ENCODE data around the gene ARHGAP26.

ARHGAP26 gene

DNA sequence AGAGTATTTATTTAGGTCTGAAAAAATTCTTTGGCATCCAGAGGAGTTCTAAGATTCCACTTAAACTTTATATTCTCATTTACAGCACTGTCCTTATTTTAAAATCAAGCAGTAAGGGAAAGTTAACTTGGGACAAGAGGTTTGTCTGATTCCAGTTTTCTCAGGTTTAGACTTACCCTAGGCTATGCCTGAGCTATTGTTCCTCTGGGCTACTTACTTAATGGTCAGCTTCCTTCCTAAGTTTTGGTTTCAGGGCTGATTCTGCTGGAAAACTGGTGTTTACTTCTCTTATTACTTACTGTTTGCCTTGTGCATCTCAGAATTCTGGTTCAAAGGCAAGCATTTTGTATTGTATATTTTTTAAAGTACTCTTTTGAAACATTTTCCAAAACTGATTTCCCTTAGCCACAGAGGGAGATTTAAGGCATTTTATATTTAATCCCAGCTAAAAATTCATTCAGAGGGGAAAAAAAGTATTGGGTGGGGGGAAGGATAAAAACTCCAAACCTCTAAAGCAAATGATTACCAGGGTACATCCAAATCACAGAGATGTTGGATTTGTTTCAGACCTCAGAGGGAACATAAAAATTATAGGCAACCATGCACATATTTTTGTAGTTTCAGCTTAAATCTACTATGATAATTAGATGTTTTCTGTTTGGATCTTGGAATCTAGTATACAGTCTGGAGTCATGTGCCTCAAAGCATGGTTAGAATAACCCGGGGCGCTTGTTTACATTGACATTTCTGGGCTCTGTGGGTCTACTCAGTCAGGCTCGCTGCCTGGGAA is 290.0 kb downstream of the ARHGAP26 start:
- DNase-seq (ENCODE audit: low read depth, low spot score): no peak

DNA sequence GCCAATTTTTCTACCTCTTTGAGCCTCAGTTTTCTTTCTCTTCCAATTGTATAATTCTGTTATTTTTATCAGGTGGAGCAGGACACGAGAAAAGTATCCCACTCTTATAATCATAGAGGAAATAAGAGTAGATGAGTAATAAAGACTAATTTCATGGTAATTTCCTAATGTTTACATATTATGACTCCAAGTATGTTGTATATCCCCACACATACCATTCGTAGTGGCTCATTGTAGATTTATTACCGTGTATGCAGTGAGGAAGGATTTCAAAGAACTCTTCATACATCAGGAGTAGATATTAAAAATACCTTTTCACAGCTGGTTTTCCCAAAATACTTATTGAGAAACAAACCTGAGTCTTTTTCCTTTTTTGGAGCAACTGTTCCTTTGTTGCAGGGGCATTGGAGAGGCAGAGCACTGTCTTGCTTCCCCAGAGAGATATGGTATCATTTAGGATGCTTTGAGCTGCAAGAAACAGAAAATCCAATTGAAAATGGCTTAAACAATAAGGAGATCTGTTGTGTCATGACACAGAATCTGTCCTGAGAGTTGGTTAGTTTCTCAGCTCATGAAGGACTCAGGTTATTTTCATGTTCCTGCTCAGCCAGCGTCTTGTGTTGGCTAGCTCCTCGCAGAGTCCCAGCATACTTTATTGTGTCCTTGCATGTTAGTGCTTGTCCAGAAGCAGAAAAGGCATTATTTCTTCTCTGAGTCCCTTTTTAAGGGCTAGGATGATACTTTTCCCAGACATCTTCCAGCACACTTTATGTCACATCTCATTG is 291.2 kb downstream of the ARHGAP26 start:
- DNase-seq (ENCODE audit: low read depth, low spot score): no peak

DNA sequence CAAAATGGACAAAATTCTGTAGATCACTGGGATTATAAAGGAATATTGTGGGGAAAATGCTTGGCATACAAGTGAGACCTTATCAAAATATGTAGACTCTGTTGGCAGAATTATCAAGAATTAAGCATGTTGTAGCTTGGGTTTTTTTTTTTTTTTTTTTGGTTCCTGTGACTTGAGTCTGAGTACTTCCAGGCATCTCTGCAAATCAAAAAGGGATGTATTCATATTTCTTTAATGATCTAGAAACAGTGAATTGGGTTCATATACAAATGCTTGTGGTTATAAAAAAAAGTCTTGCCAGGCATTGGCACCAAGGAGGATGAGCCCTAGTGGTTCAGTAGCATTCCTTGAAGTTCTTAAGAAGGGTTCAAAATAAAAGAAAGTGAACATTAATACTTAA is 292.2 kb downstream of the ARHGAP26 start:
- DNase-seq (ENCODE audit: low read depth, low spot score): no peak

DNA sequence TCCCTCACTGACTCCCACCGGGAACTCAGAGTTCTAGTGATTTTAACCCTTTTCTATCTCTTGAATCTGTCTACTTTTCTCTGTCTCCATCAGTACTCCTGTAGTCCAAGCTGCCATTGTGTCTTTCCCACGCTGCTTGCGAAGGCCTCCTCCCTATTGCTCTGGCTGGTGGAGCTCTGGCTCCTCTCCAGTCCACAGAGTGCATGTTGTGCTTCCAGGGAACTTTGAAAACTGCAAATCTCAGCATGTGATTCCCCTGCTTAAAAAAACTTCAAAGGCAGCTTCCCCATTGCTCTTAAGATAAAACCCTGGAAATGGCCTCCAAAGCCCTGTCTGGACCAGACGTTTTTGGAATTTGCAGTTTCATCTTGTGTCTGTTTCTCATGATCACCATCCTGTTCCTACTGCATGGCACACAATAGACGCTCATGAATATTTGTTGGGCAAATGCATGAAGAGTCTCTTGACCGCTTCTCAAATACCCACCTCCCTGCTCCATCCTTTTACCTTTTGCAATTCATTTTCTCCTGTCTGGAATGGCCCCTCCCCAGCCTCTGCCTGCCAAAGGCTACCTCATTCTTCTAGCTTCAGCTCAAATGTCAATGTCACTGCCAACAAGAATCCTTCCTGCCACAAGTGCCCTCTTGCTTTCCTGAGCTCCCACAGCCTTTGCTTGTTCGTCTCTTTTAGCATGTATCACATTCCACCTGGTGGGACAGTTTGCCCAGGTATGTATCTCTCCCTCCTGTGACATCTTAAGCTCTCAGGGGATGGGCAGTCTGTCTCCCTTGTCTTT is 293.2 kb downstream of the ARHGAP26 start:
- DNase-seq (ENCODE audit: low read depth, low spot score): no peak

DNA sequence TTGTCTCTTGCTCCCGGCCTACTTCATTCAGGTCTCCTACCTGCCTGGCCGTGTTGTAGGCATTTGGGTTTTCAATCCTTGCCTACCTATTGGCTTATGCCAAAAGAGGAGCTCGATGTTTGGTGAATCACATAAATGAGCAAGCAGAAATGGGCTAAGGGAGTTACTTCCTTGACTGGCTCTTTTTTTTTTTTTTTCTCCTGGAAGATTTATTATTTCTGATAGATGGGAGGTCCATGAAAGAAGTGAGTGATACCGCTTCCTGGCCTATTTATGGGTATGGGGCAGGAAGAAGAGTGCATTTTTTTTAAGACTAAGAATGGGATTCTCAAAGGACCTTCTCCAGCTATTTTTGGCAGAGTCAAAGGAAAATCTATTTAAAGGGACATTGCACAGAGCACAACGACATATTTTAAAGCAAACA is 294.1 kb downstream of the ARHGAP26 start:
- no peak for DNase-seq (ENCODE audit: low read depth, low spot score)

DNA sequence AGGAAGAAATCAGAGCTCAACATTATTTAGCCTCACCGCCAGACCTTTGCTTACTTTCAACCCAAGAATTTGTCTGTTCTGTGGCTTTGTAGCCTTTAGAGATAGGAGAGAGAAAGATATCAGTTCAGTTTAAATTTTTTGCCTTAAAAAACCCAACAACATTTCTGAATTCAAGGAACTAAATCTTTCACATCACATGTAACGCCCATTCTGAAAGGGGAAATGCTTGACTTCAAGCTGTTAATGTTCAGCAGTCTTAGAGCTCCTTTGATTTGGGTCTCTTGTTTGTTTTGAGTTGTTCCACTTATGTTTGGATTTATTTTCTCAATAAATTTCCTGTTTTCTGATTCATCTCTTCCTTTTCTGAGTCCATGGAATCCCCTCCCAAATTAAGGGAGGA is 294.5 kb downstream of the ARHGAP26 start:
- DNase-seq (ENCODE audit: low read depth, low spot score): no peak

DNA sequence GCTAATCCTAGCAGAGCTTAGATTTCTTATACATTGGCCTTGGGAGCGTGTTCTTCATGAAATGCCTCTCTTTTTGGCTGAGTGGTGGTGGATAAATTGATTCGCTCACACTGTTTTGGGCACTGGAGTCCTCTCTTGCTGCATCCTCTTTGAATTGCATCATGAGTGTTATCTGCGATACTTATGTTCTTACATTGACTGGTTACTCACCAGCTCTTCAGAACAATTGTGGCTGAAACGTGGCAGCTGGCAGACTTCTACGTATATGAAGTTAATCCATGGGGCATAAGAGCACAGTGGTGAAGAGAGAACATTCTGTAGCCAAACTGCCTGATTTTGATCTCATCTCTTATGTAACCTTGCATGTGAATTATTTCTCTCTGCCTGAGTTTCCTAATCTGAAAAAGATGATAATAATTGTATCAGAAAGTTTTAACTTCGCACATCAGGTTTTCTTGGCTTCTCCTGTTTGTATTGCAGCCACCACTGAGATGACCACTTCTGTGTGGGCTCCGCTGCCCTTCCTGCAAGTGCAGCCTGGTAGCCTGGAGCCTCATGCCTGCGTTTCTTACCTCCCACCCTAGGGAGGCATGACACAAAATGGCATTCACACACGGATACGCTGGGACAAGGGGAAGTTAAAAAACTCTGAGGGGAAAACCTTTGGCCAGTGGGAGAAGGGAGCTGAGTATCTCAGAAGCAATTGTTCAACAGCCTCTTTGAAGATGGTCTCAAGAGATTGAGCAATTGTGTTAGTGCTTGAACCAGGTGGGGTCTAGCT is 295.2 kb downstream of the ARHGAP26 start:
- no peak for DNase-seq (ENCODE audit: low read depth, low spot score)

DNA sequence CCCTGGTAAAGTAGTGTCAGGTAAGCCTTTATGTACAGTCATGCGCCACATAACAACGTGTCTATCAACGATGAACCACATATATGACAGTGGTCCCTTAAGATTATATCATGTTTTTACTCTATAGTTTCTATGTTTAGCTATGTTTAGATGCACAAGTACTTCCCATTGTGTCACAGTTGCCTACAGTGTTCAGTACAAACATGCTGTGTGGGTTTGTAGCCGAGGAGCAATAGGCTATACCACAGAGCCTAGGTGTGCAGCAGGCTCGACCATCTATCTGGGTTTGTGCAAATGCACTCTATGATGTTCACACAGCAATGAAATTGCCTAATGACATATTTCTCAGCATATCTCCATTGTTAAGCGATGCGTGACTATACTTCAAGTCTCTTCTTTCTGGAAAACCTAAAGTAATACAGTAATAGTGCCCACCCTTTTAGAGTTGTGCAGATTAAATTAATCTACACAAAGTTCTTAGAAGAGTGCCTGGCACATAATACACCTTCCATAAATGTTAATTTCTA is 295.9 kb downstream of the ARHGAP26 start:
- no peak for DNase-seq (ENCODE audit: low read depth, low spot score)

DNA sequence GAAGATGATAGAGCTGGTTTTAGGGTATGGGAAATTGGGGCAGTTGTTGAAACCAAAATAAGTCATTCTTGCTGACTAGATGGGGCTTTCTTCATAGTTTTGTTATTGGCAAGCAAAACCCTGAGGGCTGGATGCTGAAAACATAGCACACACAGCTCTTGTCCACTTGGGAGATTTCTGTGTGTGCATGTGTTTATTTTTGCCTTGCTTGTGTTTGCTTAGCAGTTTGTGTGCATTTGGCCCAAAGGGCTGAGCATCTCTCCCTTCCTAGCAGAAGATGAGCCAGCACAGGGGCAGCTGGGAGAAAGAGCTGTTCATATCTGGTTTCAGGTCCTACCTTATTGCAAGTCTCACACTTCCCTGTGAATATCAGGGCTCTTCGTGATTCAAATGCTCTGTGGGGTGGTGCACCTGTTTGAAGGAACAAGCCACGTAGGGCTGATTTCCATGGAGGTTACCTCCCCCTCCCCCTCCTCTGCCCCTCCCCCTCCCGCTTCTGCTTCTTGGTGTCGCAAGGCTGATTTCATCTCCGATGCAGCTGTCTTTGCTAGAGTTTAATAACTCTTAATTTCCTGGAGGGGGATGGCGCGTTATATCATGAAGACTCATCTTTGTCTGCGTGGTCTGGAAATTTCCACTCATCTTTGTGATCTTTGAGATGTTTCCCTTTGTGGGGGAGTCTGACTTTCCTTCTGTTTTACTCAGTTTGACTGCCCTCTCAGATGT is 296.5 kb downstream of the ARHGAP26 start:
- DNase-seq (ENCODE audit: low read depth, low spot score): no peak

DNA sequence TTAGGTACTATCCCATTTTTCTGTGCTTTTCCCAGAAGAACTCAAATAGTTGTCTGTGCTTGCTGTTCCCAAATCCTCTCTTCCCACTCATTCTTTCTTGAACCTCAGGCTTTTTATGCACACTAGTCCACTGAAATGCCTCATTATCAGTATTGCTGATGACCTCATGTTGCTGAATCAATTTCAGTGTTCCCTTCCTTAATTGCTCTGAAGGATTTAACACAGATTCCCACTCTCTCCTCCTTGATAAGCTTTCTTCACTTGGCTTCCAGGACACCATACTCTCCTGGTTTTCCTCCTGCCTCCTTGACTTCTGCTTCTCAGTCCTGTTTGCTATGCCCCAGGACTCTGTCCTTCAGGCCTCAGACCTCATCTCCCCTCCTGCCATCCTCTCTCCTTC is 298.5 kb downstream of the ARHGAP26 start:
- DNase-seq (ENCODE audit: low read depth, low spot score): no peak

DNA sequence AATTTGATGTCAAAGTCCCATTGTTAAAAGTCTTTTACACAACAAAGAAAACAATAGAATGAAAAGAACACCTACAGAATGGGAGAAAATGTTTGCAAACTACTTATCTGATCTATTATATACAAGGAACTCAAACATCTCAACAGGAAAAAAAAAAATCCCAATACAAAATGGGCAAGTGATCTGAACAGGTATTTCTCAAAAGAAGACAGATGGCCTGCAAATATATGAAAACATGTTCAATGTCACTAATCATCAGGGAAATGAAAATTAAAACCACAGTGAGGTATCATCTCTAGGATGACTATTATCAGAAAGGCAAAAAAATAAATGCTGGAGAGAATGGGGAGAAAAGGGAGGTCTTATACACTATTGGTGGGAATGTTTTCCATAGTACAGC is 301.8 kb downstream of the ARHGAP26 start:
- no peak for DNase-seq (ENCODE audit: low read depth, low spot score)

DNA sequence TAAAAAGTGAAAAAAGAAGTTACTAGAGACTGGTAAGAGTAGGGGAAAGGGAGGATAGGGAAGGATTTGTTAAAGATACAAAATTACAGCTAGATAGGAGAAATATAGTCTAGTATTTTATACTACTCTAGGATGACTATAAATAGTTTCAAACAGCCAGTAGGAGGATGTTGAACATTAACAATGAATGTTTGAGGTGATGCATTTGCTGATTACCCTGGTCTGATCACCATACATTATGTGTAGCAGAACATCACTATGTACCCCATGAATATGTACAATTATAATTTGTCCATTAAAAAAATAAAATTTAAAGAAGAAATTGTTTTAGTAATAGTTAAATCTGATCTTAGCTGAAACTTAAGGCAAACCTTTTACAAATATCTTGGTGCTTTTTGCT is 302.6 kb downstream of the ARHGAP26 start:
- no peak for DNase-seq (ENCODE audit: low read depth, low spot score)

DNA sequence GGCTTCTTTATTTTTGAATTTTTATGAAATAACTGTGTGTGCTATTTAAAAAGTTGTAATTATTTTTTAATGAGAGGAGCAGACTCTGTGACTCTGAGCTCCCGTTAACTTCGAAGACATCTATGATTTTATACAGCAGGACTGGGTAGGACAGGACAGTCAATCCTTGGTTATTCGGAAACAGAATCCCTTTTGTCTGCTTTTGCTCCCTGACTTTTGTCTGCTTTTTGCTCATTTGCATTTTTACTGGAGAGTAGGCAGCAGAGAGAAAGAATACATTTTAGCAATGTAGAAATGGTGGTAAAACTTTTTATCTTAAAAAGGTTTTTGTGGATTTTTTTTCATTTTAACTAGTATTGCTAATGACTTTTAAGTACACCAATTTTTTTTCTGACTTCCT is 303.6 kb downstream of the ARHGAP26 start:
- DNase-seq (ENCODE audit: low read depth, low spot score): no peak

DNA sequence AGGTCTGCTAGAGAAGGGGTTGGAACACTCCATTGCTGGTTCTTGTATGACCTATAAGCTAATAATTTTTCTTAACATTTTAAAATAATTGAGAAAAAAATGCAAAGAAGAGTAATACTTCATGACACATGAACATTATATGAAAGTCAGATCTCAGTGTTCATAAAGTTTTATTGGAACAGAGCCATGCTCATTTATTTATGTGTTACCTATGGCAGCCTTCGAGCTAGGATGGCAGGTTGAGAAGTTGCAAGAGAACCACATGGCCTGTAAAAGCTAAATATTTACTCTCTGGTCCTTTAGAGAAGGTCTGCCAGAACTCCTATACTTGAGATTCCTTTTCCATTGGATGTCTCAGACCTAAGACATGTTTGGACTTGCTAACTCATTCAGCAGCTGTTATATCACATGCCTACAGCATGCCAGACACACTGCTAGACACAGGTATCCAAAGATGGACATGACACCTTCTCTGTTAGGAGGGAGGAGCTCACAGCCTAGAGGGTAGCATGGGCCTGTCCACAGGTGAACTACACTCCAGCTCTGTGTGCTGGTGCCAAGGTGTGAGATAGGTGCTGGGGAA is 304.3 kb downstream of the ARHGAP26 start:
- no peak for DNase-seq (ENCODE audit: low read depth, low spot score)

DNA sequence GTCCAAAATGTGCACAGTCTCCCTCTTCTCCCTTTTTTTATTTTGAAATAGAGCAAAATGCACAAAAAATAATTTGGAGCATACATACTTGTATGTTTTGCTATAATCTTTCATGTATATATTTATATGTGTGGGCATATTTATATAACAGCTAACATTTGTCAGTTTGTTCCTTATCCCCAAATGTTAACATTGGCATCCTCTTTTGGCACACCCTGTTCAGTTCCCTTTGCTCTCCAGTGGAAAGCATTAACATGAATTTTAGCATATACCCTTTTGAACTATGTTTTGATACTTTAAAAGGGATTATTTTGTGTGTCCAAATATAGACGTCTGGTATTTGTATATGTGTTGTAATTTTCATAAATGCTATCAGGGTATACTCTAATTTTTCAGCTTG is 306.2 kb downstream of the ARHGAP26 start:
- no peak for DNase-seq (ENCODE audit: low read depth, low spot score)

DNA sequence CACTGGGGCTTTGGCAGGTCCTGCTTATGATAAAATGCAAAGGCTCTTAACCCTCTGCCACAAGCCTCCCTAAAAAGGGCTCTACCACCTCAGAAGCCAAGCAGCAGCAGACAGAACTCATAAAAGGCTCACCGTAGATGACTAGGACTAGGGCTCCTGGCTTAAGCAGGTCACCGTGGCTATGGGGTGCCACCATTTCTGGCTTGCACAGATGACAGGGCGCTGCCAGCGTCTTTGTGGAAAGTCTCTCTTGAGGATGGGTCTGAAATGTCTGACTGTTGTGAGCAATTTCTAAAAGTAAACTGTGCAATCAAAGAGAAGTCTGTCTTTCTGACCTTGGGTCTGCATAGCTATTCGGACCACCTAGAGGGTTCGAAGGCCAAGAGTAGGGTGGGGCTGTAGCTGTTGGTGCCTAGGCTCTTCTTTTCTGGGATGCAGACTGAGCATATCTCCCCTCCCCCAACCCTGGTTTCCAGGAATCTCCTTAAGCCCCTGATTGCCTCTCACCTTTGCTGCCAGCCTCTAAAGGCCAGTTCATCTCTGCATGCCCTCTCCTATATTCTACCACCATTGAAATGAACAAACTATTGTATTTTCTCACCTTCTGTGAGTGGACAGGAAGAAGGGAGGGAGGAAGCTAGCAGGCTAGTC is 307.4 kb downstream of the ARHGAP26 start:
- no peak for DNase-seq (ENCODE audit: low read depth, low spot score)

DNA sequence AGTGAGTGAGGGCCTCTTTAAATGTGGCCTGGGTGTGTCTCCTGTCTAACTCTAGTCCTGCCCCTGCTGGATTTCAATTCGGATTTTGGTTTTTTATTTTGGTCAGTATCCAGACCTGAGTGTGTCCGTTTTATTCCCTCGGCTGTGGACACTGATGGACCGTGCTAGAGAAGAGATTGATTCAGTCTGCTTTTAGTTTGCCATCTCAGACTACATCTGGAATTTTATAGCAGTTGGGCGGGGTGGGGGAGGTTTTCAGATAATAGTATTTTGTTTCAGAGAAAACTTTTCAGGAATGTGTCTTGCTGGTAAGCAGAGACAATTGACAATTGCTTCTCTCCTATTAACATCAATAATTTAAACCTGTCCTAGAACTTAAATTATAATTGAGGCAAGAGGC is 308.1 kb downstream of the ARHGAP26 start:
- no peak for DNase-seq (ENCODE audit: low read depth, low spot score)

DNA sequence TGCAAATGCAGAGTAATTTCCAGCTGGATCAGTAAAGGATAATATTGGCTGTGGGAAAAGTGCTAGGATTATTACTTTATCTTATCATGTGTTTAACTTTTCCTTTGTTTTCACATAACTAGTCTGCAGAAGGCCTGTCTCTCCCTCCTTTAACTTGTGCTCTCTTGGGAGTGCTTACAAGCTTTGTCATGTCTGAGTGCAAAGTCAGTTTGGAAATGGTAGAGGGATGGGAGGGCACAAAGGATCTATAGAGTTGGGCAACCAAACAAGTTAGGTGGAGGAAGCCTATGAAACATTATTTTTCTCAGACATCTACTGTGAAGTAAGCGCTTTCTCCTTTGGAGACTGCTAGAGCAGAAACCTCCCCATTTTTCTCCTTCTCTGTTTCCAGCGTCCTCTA is 308.8 kb downstream of the ARHGAP26 start:
- DNase-seq (ENCODE audit: low read depth, low spot score): no peak

DNA sequence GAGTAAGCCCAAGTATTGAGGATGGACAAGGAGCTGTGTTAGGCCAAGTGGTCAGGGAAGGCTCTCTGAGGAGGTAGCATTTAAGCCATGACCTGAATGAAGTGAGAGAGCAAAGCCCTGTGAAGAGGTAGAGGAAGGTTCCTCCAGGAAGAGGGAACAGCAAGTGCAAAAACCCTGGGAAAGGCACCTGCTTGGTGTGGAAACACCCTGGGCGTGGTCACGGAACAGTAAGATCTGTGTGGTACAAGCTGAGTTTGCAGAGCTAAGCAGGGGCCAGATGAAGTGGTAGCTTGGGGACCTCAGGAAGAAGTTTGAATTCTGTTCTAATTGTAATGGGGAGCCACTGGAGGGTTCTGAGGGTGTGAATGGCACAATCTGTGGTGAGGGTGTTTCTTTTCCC is 310.2 kb downstream of the ARHGAP26 start:
- DNase-seq (ENCODE audit: low read depth, low spot score): no peak

DNA sequence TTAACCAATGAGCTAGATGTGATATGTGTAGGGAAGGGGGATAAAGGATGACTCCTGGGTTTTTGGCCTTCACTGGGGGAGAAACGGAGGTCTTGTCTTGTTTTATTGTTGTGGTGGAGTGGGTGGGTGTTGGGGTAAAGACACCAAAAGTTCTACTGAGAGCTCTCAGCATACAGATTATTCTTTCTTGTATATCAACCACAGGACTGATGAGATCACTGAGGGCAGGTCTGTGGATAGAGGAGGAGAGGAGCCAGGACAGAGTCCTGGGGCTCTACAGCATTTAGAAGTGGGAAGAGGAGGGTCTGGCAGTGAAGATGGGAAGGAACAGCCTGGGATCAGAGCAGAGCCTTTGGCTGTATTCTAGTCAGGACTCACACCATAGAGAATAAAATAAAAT is 310.8 kb downstream of the ARHGAP26 start:
- no peak for DNase-seq (ENCODE audit: low read depth, low spot score)

Data from iPS DF 19.7 (cell line).